Tibial artery (tissue), 4 donors: ENCODE data around the gene PRADC1.
"Not testable (repeated sequence)": the region's sequence is repeated elsewhere in the genome, so short reads cannot be mapped to it uniquely, and the experiment has no call there.

ENCODE experiments used
- DNase-seq, 2 donors: peaks; one replicate each; pipeline ENCODE4 v3.0.0-alpha.2; 2019
- H3K27ac ChIP-seq, 2 donors: fragments of 200-600 bp; sonication (generic) in 1 of 2; 1 replicate in 1 of 2; 2 replicates in 1 of 2; pipeline ENCODE4 v1.5.1; 2018 to 2019; ENCODE audit warnings: mild to moderate bottlenecking in 1 of 2
- H3K27me3 ChIP-seq, 2 donors: fragments of 200-600 bp; sonication (generic) in 1 of 2; one replicate each; pipeline versions ENCODE4 v1.5.1 to v1.6.0; 2016 to 2019
- H3K36me3 ChIP-seq, 3 donors: fragments of 200-600 bp; sonication (generic) in 2 of 3; one replicate each; pipeline ENCODE4 v1.5.1; 2016 to 2019; ENCODE audit warnings: mild to moderate bottlenecking in 2 of 3
- H3K4me1 ChIP-seq, 4 donors: fragments of 200-600 bp; sonication (generic) in 2 of 4; 1 replicate in 3 of 4; 2 replicates in 1 of 4; pipeline ENCODE4 v1.5.1; 2016 to 2019
- H3K4me3 ChIP-seq, 2 donors: fragments of 200-600 bp; sonication (generic) in 1 of 2; 1 replicate in 1 of 2; 2 replicates in 1 of 2; pipeline ENCODE4 v1.5.1; 2018 to 2019; ENCODE audit warnings: mild to moderate bottlenecking in 2 of 2
- H3K9me3 ChIP-seq, 3 donors: fragments of 200-600 bp; sonication (generic) in 1 of 3; one replicate each; pipeline ENCODE4 v1.5.1; 2016 to 2019
- CTCF ChIP-seq, 2 experiments: fragments of 200-600 bp in 1 of 2; fragments of 450-650 bp in 1 of 2; IDR thresholded peaks; one replicate each; pipeline ENCODE4 v1.5.1; 2017 to 2019; ENCODE audit warnings: antibody characterized with exemption in 2 of 2, mild to moderate bottlenecking in 1 of 2, moderate library complexity in 1 of 2
- intact Hi-C: fragments of 100-400 bp; cut with DNase I; formaldehyde crosslinking; loops from one replicate; pipeline ENCODE4 v1.15.0; 2023; ENCODE audit warnings: low total_unique reads

Gene PRADC1

GRCh38 chr2:73264783-73265182, 31.7 kb upstream of the PRADC1 start:
- H3K9me3 ChIP-seq, result no peaks in the 10 kb centered on the region
- no peak overlapping the region for H3K4me3 ChIP-seq
- intact Hi-C loops, result no loop called here
- peaks cover 0 to 55% of the 10 kb centered on the region in 2 donors for H3K27me3 ChIP-seq
- peaks cover 0 to 12% (median 0%) of the 10 kb centered on the region in 3 donors for H3K36me3 ChIP-seq
- H3K4me1 ChIP-seq, result peaks cover 0 to 14% (median 10%) of the 10 kb centered on the region in 4 donors
- no peak overlapping the region for H3K27ac ChIP-seq
- TF ChIP-seq CTCF (IDR thresholded peaks at IDR 0.05), result no peak
- no peak for DNase-seq

- H3K9me3 ChIP-seq, result no peaks in the 10 kb centered on the region
- H3K4me1 ChIP-seq, result peaks cover 0 to 9% (median 8%) of the 10 kb centered on the region in 4 donors
- no peak for TF ChIP-seq CTCF (IDR thresholded peaks at IDR 0.05)
- H3K36me3 ChIP-seq, result peaks cover 0 to 12% (median 0%) of the 10 kb centered on the region in 3 donors
- no peak overlapping the region for H3K27ac ChIP-seq
- no peak for DNase-seq
- intact Hi-C loops, result no loop called here
- peaks cover 0 to 51% of the 10 kb centered on the region in 2 donors for H3K27me3 ChIP-seq
- H3K4me3 ChIP-seq, result no peak overlapping the region
Observed at GRCh38 chr2:73264332-73264606, 31.2 kb upstream of the PRADC1 start.

- H3K27ac ChIP-seq, result no peak overlapping the region
- TF ChIP-seq CTCF (IDR thresholded peaks at IDR 0.05), result no peak
- H3K36me3 ChIP-seq, result peaks cover 0 to 12% (median 0%) of the 10 kb centered on the region in 3 donors
- H3K4me1 ChIP-seq, result peaks cover 0 to 4% (median 3%) of the 10 kb centered on the region in 4 donors
- intact Hi-C loops, result no loop called here
- peaks cover 0 to 45% of the 10 kb centered on the region in 2 donors for H3K27me3 ChIP-seq
- no peak overlapping the region for H3K4me3 ChIP-seq
- H3K9me3 ChIP-seq, result no peaks in the 10 kb centered on the region
- no peak for DNase-seq
Observed at GRCh38 chr2:73263540-73264331, 30.7 kb upstream of the PRADC1 start.

- peaks cover 0 to 12% (median 0%) of the 10 kb centered on the region in 3 donors for H3K36me3 ChIP-seq
- DNase-seq, H3K27ac ChIP-seq, intact Hi-C loops, H3K4me1 ChIP-seq, H3K4me3 ChIP-seq, H3K9me3 ChIP-seq: not testable (repeated sequence)
- peaks cover 0 to 37% of the 10 kb centered on the region in 2 donors for H3K27me3 ChIP-seq
Observed at GRCh38 chr2:73262691-73263429, 29.8 kb upstream of the PRADC1 start.

- DNase-seq, result no peak
- TF ChIP-seq CTCF (IDR thresholded peaks at IDR 0.05), result no peak
- intact Hi-C loops, result no loop called here
- H3K4me3 ChIP-seq, result no peak overlapping the region
- H3K9me3 ChIP-seq, result no peaks in the 10 kb centered on the region
- H3K4me1 ChIP-seq, result no peaks in the 10 kb centered on the region
- no peak overlapping the region for H3K27ac ChIP-seq
- peaks cover 0 to 30% of the 10 kb centered on the region in 2 donors for H3K27me3 ChIP-seq
- peaks cover 0 to 12% (median 0%) of the 10 kb centered on the region in 3 donors for H3K36me3 ChIP-seq
Observed at GRCh38 chr2:73262108-73262651, 29.1 kb upstream of the PRADC1 start.
